ENCODE data around the gene ELP4. TPM values are rescaled to one million over a fixed set of nuclear protein-coding genes. Genes with fewer than 3 reads are reported as not detected.

ELP4 gene
- total RNA-seq, 1 experiment from 2014 or later, result 21.4 TPM

DNA sequence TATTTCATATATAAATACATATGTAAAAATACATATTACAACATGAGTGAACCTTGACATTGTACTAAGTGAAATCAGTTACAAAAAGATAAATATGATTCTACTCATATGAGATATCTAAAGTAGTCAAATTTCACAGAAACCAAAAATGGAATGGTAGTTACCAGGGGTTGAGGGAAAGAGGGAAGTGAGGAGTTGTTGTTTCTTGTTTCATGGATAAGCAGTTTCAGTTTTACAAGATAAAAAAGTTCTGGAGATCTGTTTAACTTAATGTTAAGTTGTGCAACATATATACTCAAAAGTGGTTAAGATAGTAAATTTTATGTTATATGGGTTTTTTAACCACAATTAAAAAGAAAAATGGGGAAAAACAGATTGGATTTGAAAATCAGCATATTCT is 107.7 kb downstream of the ELP4 start:
- ChIA-PET RAD21 (ENCODE audit: low non-redundant PET in 1 of 2, low total read pairs in 2 of 2, uncharacterized antibody in 2 of 2, unreplicated experiment in 2 of 2) (no interaction called here), POLR2A (no interaction called here), CTCF (no interaction called here)
- intact Hi-C loops (cut with micrococcal nuclease), result no loop called here
- no TSS peak for BruUV-seq (replicated peaks)
- no peak overlapping the region for H3K4me2 ChIP-seq (ENCODE audit: low read length)
- H4K20me1 ChIP-seq (ENCODE audit: insufficient read depth), result 0 out of 2 replicates have a peak, but pooled peaks cover 3% of the 10 kb centered on the region
- TF ChIP-seq, protein P1, sequence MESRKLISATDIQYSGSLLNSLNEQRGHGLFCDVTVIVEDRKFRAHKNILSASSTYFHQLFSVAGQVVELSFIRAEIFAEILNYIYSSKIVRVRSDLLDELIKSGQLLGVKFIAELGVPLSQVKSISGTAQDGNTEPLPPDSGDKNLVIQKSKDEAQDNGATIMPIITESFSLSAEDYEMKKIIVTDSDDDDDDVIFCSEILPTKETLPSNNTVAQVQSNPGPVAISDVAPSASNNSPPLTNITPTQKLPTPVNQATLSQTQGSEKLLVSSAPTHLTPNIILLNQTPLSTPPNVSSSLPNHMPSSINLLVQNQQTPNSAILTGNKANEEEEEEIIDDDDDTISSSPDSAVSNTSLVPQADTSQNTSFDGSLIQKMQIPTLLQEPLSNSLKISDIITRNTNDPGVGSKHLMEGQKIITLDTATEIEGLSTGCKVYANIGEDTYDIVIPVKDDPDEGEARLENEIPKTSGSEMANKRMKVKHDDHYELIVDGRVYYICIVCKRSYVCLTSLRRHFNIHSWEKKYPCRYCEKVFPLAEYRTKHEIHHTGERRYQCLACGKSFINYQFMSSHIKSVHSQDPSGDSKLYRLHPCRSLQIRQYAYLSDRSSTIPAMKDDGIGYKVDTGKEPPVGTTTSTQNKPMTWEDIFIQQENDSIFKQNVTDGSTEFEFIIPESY (IDR thresholded peaks at IDR 0.05; ENCODE audit: extremely low read depth, insufficient replicate concordance, low read length), result no peak
- no peak for TF ChIP-seq EZH2 (IDR thresholded peaks at IDR 0.05)
- TF ChIP-seq, protein P2, sequence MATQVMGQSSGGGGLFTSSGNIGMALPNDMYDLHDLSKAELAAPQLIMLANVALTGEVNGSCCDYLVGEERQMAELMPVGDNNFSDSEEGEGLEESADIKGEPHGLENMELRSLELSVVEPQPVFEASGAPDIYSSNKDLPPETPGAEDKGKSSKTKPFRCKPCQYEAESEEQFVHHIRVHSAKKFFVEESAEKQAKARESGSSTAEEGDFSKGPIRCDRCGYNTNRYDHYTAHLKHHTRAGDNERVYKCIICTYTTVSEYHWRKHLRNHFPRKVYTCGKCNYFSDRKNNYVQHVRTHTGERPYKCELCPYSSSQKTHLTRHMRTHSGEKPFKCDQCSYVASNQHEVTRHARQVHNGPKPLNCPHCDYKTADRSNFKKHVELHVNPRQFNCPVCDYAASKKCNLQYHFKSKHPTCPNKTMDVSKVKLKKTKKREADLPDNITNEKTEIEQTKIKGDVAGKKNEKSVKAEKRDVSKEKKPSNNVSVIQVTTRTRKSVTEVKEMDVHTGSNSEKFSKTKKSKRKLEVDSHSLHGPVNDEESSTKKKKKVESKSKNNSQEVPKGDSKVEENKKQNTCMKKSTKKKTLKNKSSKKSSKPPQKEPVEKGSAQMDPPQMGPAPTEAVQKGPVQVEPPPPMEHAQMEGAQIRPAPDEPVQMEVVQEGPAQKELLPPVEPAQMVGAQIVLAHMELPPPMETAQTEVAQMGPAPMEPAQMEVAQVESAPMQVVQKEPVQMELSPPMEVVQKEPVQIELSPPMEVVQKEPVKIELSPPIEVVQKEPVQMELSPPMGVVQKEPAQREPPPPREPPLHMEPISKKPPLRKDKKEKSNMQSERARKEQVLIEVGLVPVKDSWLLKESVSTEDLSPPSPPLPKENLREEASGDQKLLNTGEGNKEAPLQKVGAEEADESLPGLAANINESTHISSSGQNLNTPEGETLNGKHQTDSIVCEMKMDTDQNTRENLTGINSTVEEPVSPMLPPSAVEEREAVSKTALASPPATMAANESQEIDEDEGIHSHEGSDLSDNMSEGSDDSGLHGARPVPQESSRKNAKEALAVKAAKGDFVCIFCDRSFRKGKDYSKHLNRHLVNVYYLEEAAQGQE (IDR thresholded peaks at IDR 0.05; ENCODE audit: low read depth), result no peak
- no peaks in the 10 kb centered on the region for H3K27me3 ChIP-seq (ENCODE audit: insufficient read depth, low read length)
- no peaks in the 10 kb centered on the region for H3K36me3 ChIP-seq (ENCODE audit: control insufficient read depth in 1 of 2, insufficient read depth in 2 of 2, low read length in 2 of 2)
- H3K79me2 ChIP-seq (ENCODE audit: insufficient read depth, low read length), result no peaks in the 10 kb centered on the region
- H3K27ac ChIP-seq (ENCODE audit: low read depth, low read length), result no peak overlapping the region
- no peaks in the 10 kb centered on the region for H3K9me2 ChIP-seq (ENCODE audit: insufficient read depth)
- no peak for ATAC-seq
- no peak overlapping the region for H3K4me3 ChIP-seq (replicated peaks in 1 of 2; ENCODE audit: low read depth in 1 of 2, low read length in 2 of 2)
- no peak overlapping the region for H2AFZ ChIP-seq (ENCODE audit: low read depth, low read length, poor library complexity, severe bottlenecking)
- no peak overlapping the region for H3K9ac ChIP-seq (ENCODE audit: low read length)
- DNase-seq (ENCODE audit: low read depth, low spot score), result no peak
- no peaks in the 10 kb centered on the region for H3K9me3 ChIP-seq (ENCODE audit: control insufficient read depth in 1 of 2, insufficient read depth in 1 of 2, low read depth in 1 of 2, low read length in 2 of 2)
- no peaks in the 10 kb centered on the region for H3K4me1 ChIP-seq (ENCODE audit: control insufficient read depth in 1 of 2, insufficient read depth in 2 of 2, low read length in 2 of 2)

Data from HCT116 (cell line).